ENCODE data around the gene NME3. TPM values are rescaled to one million over a fixed set of nuclear protein-coding genes. Genes with fewer than 3 reads are reported as not detected.

NME3 gene
- total and polyA plus RNA-seq, 12 donors: 0.95 to 1,073 (median 181) TPM

DNA sequence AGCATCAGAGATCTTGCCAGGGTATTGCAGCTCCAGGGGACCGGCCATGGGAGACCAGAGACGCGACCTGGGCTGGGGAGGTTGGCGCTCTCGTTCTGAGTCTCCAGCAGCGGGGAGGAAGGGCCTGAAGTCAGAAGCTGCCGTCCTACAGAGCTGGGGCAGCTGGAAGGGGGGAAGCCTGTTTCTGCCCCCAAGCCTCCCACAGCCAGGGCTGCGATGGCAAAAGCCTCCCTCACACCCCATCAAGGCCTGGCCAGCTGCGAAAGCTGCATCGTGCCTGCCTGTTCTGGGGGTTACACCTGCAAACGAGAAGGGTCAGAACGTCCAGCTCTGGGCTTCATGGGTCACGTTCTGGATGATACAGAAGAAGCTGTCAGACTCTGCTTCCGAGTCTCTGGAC lies 39.3 kb downstream of the NME3 start:
- DNase-seq: no peak
- Histone ChIP-seq H3K4me3 (no peak overlapping the region), H3K9me3 (replicated peaks in 1 of 3) (no peaks in the 10 kb centered on the region), H3K4me1 (replicated peaks in 1 of 2) (no peaks in the 10 kb centered on the region), H3K27me3 (no peaks in the 10 kb centered on the region), H3K27ac (peak overlapping the region in 1 of 5 donors; percentile 10), H3K36me3 (replicated peaks in 1 of 2) (peaks cover 0 to 46% of the 10 kb centered on the region in 2 donors)
- 81 to 93% (median 88%) methylated on average over 3 to 14 of the region's 14 CpGs for WGBS, 4 donors
- intact Hi-C loops (cut with DNase I): no loop called here
- TF ChIP-seq, protein P1, sequence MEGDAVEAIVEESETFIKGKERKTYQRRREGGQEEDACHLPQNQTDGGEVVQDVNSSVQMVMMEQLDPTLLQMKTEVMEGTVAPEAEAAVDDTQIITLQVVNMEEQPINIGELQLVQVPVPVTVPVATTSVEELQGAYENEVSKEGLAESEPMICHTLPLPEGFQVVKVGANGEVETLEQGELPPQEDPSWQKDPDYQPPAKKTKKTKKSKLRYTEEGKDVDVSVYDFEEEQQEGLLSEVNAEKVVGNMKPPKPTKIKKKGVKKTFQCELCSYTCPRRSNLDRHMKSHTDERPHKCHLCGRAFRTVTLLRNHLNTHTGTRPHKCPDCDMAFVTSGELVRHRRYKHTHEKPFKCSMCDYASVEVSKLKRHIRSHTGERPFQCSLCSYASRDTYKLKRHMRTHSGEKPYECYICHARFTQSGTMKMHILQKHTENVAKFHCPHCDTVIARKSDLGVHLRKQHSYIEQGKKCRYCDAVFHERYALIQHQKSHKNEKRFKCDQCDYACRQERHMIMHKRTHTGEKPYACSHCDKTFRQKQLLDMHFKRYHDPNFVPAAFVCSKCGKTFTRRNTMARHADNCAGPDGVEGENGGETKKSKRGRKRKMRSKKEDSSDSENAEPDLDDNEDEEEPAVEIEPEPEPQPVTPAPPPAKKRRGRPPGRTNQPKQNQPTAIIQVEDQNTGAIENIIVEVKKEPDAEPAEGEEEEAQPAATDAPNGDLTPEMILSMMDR (IDR thresholded peaks at IDR 0.05): no peak
- TF ChIP-seq POLR2A (IDR thresholded peaks at IDR 0.05): no peak

DNA sequence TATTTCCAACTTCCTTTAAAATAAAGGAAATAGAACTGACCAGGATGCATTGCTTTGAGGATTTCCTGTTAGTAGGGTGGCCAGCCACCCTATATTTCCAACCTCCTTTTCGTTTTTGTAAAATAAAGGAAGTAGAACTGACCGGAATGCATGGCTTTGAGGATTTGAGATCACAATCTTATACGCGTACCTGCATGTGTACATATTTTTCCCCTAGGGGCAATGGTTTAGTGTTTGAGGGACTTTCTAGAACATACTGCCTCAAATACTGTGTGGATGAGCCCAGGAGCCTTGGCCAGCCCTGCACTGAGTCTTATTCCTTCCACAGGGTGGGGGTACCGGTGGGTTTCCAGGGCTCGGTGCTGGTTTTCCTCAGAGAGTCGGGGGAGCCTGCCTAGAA lies 39.7 kb downstream of the NME3 start:
- 70 to 92% (median 72%) methylated on average over 6 to 7 of the region's 7 CpGs for WGBS, 4 donors
- DNase-seq: no peak
- intact Hi-C loops (cut with DNase I): no loop called here
- H3K9me3 ChIP-seq (replicated peaks in 1 of 3): no peaks in the 10 kb centered on the region
- peaks cover 0 to 51% of the 10 kb centered on the region in 2 donors for H3K36me3 ChIP-seq (replicated peaks in 1 of 2)
- peak overlapping the region in 1 of 5 donors; percentile 10 for H3K27ac ChIP-seq
- no peak for TF ChIP-seq POLR2A (IDR thresholded peaks at IDR 0.05)
- TF ChIP-seq, protein P1 (IDR thresholded peaks at IDR 0.05): no peak
- H3K4me1 ChIP-seq (replicated peaks in 1 of 2): no peaks in the 10 kb centered on the region
- H3K4me3 ChIP-seq: no peak overlapping the region
- H3K27me3 ChIP-seq: no peaks in the 10 kb centered on the region

DNA sequence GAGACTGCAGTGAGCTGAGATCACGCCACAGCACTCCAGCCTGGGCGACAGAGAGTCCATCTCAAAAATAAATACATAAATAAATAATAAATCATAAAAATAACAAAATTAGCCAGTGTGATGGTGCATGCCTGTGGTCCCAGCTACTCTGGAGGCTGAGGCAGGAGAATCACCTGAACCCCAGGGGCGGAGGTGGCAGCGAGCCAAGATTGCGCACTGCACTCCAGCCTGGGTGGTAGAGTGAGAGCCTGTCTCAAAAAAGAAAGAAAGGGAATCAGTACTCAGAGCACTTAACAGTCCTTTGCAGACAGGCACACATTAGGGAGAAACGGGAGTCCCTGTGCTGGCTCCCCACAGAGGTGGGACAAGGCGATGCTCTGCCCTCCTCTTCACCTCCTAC lies 40.3 kb downstream of the NME3 start:
- WGBS, 4 donors: 85 to 93% (median 90%) methylated on average over 7 of the region's 7 CpGs
- Histone ChIP-seq H3K4me3 (no peak overlapping the region), H3K36me3 (replicated peaks in 1 of 2) (peaks cover 0 to 56% of the 10 kb centered on the region in 2 donors), H3K27me3 (no peaks in the 10 kb centered on the region), H3K27ac (no peak overlapping the region), H3K9me3 (replicated peaks in 1 of 3) (no peaks in the 10 kb centered on the region), H3K4me1 (replicated peaks in 1 of 2) (no peaks in the 10 kb centered on the region)
- DNase-seq: no peak
- intact Hi-C loops (cut with DNase I): no loop called here
- TF ChIP-seq, protein P1 (IDR thresholded peaks at IDR 0.05): no peak
- TF ChIP-seq POLR2A (IDR thresholded peaks at IDR 0.05): no peak

DNA sequence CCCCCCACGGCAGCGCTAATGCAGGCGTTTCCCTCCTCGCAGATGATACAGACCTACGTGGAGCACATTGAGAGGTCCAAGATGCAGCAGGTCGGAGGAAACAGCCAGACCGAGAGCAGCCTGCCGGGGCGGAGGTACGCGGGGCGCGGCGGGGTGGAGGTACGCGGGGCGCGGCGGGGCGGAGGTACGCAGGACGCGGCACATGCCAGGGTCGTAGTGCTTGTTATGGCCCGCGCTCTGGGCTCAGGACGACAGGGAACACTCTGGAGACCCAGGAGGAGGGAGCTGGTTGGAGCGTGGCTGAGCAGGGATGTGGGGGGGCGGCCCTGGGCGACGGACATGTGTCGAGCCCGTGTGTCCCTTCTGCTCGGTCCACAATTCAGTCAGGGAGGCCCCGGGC lies 41.9 kb downstream of the NME3 start:
- TF ChIP-seq, protein P1 (IDR thresholded peaks at IDR 0.05): no peak
- TF ChIP-seq POLR2A (IDR thresholded peaks at IDR 0.05): no peak
- WGBS, 4 donors: 92% methylated on average over 33 to 35 of the region's 35 CpGs
- peaks cover 0 to 62% of the 10 kb centered on the region in 2 donors for H3K36me3 ChIP-seq (replicated peaks in 1 of 2)
- no peaks in the 10 kb centered on the region for H3K27me3 ChIP-seq
- H3K9me3 ChIP-seq (replicated peaks in 1 of 3): no peaks in the 10 kb centered on the region
- H3K4me1 ChIP-seq (replicated peaks in 1 of 2): no peaks in the 10 kb centered on the region
- H3K4me3 ChIP-seq: no peak overlapping the region
- DNase-seq: no peak
- peak overlapping the region in 1 of 5 donors; percentile 40 for H3K27ac ChIP-seq
- intact Hi-C loops (cut with DNase I): no loop called here
